Stimulated activated CD8-positive, alpha-beta memory T cell treated with anti-CD3 and anti-CD28 coated beads, Interleukin-15, amount 100 ng/mL, for 48 hours (primary cell): ENCODE results near the gene GLYAT.
"Not testable (repeated sequence)": the region's sequence is repeated elsewhere in the genome, so short reads cannot be mapped to it uniquely, and the experiment has no call there.

Source experiments
- DNase-seq, 2 donors: peaks; one replicate each; pipeline ENCODE4 v3.0.0-alpha.2; 2020; ENCODE audit warnings: low read depth in 2 of 2

GLYAT gene

DNA sequence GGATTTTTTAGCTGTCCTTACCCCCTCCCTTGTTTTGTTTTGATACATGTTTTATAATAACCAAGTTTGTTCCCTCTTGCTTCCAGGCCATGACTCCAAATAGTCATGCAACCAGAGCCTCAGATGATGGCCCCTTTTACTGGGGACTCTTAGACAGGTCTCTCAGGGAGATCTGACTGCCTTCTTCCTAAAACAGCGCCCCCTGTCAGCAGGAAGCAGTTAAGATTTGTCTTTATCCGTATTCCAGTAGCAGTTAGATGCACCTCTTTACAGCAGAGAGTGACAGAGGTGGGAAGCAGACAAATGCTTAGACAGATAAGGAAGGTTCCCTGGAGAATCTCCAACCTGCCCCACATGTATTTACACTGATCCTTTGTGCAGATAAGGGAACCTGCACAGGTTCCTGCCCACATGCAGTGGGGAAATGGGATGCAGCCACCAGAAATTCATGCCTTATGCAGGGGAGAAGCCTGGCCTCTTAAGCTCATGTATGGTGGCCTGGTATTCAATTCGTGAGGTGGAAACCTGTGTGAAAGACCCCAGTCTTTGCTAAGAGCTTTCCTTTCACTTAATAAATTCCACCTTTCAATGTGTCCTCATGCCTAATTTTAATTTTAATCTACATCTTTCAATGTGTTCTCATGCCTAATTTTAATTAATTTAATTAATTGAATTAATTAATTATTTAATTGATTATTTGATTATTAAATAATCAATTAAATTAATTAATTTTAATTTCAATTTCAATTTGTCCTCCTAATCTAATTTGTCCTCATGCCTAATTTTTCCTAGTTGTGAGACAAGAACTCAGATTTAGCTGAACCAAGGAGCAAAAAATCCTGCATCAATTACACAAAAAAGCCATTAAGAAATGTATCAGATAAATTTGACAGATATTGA is 11.5 kb upstream of the GLYAT start:
- no peak for DNase-seq

DNA sequence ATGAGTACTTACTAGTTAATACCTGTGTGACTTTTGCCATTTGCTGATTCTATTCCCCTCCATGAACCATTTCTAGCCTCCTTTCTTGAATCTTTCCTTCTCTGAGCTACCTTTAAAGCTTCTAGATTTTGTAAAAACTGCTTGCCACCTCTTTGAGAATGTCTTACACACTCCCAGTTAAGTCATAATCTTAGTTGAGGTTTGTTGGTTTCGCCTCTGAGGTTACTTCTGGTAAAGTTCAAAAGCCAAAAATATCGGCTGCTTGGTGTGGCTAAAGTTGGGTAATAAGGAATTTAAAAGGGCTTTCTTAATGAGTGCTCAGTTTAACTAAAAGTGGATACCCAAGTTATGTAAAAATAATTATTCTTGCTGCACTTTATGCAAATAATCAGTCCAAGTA is 10.4 kb upstream of the GLYAT start:
- DNase-seq, result no peak

DNA sequence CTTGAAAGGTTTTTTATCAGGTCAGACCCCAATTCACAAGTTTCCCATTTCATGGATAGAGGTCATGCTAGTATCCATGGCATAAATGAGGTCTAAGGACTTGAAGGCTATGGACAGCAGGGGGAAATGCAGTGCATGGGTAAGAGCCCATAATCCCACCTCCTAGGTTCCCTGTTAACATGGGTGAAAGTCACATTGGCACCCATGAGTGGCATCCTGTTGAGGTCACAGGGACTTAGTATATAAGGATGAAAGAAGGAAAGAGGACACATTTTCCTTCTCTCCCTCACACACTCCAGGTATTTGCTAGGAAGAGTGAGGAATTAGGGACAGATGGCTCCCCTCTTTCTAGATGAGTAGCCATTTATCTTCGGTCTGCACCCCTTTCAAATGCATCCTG is 9.4 kb upstream of the GLYAT start:
- DNase-seq, result no peak

DNA sequence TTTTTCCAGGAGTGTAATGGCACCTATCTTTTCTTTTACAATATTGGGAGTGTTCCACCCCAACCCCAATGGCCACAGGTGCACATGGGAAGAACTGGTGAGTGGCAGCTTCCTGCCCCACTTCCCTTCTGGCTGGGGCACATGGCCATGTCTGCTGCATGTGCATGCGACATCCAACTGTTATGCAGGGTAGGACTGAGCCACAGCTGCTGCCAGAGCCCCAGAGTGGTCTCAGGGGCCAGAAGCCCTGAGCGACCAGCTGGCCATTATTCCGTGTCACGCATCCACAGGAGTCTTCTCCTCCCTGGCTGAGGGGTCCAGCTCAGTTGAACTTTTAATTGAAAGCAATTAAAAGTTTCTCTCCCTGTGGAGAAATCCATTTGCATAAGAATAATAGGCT is 8.7 kb upstream of the GLYAT start:
- no peak for DNase-seq

DNA sequence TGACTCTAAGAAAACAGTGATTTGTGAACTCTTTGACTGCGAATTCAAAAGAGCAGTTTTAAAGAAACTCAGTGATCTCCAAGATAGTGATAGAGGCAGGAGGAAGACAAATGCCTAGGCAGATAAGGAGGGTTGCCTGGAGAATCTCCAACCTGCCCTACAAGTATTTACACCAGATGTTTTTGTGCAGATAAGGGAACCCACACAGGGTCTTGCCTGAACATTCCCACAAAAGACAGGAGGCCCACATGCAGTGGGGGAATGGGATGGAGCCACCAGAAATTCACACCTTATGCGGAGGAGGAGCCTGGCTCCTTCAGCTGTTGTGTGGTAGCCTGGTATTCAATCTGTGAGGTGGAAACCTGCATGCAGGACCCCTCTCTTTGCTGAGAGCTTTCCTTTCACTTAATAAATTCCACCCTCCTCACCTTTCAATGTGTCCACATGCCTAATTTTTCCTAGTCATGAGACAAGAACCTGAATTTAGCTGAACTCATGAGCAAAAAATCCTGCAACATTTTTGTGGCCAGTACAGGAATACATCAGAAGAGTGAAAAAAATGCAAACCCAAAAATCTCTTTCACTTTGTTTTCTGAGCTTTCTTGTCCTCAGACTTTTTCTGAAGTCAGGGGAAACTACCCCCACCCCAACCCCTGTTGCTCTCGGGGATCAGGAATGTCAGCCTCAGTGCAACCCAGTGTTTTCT is 8.1 kb upstream of the GLYAT start:
- no peak for DNase-seq

DNA sequence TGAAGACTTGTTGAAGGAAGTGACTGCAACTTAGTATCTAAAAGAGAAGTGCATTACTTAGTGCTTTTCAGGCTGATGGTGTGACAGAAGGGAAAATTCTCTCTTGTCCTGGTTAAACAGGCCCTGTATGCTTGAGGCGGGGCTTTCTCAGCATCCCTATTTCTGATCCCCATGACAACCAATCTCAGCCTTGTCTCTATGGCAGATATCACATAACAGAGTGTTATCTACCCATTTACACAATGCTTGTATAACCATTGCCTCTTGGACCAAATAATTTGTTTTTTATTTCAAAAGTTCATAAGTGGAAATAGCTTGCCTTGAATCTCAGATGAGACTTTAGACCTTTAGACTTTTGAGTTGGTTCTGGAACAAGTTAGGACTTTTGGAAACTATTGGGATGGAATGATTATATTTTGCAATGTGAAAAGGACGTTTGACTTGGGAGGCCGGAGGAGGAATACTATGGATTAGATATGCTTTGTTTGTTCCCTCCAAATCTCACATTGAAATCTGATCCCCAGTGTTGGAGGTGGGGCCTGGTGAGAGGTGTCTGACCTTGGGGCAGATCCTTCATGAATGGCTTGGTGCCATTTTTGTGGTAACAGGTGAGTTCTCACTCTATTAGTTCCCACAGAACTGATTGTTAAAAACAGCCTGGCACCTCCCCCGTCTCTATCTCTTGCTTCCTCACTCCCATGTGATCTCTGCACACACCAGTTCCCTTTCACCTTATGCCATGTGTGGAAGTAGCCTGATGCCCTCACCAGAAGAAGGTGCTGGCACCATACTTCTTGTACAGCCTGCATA is 3.1 kb upstream of the GLYAT start:
- no peak for DNase-seq

DNA sequence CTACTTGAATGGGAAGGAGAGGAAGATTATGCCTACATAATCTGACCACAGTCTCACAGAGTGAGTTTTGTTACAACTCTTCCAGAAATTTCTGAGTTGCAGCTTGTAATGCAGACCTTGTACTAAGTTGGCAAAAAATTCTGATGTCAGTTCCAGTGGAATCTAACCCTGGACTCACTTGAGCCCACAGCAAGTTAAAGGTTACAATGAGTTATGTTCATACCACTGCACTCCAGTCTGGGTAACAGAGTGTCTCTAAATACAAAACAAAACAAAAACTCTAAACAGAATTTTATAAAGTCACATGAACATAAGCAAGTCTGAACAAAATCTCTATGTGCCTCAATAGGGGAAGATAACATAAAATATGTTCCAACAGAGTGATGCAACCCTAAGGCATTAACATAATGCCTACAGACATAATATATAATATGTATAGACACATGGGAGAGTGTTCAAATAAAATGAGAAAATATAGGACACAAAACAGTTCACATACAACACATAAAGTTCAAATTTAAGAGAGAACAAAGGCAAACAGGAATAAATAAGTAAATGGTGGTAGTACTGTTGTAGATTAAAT is 1.1 kb downstream of the GLYAT start:
- DNase-seq, result no peak

DNA sequence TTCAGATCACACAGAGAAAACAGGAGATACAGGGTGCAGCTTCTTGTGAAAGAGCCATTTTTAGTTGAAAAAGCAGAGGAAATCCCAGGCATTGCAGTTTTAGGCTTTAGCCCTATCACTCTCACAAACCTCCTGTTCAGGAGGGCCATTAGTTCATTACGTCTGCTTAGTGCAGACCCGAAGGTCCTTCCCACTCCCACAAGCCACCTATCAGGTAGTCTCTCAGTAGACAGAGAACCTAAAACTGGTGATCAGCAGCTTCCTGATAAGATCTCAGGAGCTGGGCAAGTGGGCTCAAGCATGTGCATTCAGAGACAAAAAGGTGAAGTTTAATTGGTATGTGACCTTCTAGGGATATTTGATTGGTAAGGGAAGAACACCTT is 4.3 kb downstream of the GLYAT start:
- DNase-seq, result no peak

DNA sequence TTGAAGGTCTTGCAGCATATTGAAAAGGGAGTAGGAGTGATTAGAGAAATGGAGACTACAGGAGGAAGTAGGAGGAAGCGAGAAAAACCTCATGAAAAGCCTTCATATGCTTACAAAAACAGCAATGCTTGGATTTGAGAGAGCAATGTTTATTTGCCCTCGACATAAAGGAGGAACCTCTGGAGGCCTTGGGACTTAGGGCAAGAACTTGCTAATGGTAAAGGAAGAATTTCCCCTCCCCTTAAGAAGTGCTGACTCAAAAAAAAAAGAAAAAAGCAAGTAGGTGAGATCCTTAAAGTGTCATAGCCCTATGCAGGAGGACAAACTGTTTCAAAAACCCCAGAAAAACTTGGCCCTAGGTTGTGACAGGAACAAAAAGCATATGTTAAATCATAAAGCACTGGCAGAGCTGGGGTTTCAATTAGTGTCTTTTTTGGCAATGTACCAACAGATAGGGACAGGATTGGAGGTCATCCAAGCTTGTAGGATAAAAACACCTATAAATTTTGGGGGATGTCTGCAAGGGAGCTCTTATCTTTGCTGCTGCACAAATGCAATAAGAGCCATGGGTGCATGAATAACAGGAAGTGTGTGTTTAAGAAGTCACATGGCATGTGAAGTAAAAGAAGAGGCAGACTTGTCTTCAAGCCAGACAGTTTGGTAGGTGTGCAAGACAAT is 4.9 kb downstream of the GLYAT start:
- DNase-seq, result no peak

DNA sequence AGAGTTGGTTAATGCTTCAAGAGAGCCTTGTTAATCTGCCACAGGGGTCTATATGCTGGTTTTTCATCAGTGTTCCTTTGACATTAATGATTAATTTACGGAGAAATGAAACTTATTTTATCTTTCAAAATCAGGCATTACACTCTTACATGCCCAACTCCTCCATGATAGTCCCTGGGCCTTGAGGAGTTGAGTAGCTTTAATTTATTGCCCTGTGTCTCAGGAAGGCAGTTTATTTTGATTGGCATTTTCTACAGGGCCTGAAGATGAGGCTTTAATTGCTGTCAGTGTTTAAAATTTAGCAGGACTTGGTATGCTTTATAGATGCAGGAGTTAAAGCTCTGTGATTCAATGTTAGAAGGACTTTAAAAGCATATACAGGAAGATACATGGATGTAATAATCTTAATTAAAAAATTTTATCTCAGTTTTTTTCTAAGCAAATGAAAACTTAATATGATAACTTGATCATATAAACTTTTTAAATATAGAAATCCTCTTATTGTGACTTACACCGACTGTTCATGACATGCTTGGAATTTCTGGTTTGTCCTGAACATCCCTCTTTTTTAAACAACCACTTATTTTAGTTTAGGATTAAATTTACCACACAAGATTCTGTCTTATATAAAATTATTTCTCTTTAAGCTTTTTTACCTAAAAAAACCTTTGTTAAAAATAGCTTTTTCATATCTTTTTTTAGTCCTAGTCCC is 12.2 kb downstream of the GLYAT start:
- DNase-seq, result no peak

DNA sequence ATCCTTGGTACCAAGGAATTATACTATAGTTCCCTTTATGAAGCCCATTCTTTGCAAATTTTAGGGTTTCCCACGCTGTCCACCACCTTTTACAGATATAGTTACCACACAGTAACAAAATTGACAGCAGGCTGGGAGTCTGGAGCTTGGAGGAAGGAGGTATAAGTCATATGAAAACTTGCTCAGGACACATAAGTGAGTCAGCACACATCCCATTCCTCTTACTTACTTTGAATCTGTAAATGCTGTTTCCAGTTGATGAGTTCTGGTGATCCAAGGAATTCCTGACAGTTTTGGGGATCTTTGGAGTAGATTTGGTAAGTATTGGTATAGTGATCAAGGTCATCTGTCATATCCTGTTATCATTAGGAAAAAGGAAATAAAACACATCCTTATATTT is 19.2 kb downstream of the GLYAT start:
- DNase-seq, result no peak

DNA sequence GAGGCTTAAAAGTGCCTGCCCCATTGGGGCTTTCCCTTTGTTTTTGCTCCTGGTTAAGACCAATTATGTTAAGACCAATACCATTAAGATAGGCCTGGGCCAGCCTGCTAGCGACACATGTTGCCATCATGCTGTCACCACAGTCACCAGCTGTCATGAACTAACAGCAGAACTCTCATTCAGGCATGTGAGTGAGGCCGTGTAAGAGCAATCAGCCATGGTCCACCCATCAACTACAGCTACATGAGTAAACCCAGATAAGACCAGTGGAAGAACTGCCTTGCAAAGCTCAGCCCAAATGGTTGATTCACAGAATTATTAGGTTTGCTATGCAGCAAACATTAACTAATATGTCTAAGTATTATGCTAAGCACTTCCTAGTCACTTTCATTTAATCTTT is 19.9 kb downstream of the GLYAT start:
- no peak for DNase-seq

DNA sequence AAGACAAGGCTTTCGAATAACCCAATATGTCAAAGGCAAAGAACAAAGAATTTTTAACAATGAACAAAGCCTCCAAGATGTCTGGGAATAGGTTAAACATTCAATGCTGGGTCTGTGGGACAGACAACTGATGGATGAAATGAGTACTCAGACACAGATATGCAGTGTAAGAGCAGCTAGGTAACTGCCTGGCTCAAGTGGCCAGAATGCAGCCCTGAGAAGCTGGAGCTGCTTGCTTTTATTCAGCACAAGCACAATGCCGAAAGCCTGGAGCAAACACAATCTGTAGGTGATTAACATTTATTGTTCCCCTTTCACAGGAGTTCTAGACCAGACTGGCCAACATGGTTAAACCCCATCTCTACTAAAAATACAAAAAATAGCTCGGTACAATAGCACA is 24.0 kb downstream of the GLYAT start:
- no peak for DNase-seq

DNA sequence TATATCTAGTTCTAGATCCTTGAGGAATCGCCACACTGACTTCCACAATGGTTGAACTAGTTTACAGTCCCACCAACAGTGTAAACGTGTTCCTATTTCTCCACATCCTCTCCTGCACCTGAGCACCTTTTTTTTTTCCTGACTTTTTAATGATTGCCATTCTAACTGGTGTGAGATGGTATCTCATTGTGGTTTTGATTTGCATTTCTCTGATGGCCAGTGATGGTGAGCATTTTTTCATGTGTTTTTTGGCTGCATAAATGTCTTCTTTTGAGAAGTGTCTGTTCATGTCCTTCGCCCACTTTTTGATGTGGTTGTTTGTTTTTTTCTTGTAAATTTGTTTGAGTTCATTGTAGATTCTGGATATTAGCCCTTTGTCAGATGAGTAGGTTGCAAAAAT is 34.9 kb downstream of the GLYAT start:
- DNase-seq, result not testable (repeated sequence)

DNA sequence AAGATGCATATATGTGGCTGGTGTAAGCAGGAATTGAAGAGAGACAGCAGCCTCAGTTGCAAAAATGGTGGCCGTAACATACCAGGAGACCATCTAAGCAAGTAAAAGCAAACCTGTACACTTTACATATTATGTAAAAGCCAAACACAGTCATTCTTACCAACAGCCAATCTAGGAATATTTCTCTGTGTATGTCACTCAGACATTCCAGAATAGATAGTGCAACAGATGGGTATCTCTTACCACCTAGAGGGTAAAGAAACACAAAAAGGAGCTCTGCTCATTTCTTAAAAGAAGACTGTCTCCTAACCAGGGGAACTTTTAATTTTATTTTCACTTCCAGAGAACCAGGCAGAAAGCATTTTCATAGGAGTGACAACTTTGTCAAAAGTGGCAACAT is 38.7 kb downstream of the GLYAT start:
- no peak for DNase-seq

DNA sequence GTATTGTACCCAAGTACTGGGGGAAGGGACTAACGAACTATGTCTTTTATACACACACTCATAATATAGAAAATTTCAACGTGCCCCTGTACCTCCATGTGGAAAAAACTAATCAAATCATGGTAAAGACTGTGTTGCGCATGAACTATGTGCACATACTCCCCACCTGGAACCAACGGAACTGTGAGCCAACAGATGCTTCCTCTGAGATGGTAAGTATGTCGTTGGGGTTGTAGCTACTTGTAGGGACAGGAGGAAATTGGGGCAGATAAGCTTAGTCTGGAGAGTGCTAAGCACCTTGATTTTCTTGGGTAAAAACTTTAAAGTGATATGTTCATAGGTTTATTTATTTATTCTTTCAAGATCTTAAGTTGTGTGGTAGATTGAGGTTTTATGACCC is 40.1 kb downstream of the GLYAT start:
- no peak for DNase-seq

DNA sequence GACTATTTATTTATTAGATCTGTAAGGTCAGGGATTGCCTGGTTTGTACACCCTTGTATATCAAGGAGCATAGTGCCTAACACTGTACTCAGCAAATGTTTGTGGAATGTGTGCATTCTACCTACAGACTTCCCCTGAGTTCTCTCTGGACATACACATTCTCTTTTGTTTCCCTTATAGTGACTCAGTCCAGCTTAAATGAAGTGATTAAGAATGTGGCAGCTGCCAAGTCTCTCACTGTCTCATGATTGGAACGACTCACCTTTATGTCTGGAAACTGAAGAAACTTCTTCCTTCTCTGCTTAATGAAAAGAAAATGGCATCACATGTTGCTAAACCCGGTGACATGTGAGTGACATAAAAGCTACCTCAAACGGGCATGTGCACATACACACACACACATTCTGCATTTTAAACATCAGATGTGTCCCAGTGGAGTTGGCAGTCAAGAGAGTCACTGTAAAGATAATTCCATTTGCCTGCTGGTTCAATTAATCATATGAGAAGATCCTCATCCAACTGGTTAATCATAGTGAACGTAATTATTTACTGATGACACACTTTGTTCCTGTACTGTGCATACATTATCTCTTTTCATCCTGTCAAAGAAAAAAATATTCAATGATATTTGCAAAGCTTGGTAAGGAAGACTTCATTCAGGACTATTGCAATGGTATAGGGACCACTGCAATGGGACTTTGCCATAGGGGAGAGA is 42.8 kb downstream of the GLYAT start:
- no peak for DNase-seq

DNA sequence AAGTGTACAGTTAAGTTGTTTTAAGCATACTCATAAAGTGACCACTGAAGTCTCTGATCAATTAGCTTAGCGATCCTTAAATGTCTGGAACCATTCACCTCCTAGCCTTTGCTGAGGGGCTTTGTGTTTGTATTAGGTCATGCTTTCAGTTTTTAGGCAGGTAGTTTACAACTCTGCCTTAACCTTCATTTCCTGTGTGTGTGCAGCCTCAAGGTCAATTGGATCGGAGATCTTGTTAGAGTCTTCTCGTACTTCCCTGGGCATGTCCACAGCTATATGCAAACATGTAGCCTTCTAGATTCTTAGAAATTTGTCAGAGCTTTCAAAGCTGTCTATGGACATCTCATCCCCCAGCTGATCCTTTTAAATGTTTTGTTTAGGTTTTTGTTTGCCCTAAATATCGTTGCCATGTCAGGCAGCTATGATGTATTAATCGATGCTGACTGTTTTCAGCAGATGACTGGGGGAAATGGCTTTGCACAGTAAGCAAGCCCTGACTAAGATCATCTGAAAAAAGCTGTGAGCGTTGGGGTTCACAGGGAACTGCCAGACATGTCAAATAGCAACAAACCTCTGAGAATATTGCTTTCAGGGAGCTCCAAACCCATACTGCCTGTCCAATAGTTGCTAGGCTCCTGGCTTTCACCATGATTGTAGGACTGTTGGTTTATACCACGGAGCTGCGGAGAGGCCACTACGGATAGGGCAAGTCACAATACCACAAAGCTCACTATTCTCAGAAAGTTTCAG is 45.6 kb downstream of the GLYAT start:
- DNase-seq, result peak in 1 of 2 donors; percentile 0

DNA sequence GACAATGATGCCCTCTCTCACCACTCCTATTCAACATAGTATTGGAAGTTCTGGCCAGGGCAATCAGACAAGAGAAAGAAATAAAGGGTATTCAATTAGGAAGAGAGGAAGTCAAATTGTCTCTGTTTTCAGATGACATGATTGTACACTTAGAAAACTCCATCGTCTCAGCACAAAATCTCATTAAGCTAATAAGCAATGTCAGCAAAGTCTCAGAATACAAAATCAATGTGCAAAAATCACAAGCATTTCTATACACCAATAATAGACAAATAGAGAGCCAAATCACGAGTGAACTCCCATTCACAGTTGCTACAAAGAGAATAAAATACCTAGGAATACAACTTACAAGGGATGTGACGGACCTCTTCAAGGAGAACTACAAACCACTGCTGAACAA is 49.1 kb downstream of the GLYAT start:
- not testable (repeated sequence) for DNase-seq
